ENCODE data around the gene ANO1. TPM values are rescaled to one million over a fixed set of nuclear protein-coding genes. Genes with fewer than 3 reads are reported as not detected.

ANO1 gene
- total and polyA plus RNA-seq, 2 of the 8 experiments (the other 6 are each of a cell fraction or from before 2014, with no cell fraction given) = 4.7 to 5.0 TPM

DNA sequence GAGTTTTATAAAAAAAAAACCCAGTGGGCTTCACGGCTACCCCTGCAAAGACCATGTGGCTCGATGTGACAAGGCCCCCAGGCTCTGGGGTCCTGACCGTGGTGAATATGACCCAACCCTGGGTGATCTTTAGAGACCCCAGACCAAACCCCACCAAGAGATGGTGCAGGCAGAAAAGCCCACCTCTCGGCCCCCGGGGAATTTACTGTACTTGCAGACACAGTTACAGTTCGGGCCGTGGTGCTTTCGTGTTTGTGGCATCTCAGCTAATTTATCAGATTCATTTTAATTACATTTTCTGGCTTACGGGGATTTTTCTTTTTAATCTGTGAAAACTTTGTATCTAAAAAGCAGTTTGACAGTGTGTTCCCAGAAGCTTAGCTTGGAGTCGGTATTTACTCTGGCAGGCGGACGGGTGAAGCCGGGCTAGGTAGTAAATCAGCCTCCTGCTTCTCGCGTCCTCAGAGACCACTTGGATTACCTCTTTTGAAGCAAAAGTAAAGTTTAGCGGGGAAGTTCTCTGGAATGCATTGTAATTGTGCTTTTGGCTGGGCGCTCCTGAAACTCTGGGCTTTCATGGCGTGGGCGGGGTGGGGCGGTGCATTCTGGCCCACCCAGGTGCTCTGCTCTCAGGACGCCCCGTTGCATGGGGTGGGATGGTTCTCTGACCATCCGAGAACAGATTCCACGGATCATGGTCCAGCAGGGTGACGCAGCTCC is 25.3 kb downstream of the ANO1 start:
- Histone ChIP-seq H3K14ac (ENCODE audit: insufficient read length) (no peak overlapping the region), H3K18ac (ENCODE audit: extremely low read depth, low read length) (no peak overlapping the region), H3K4ac (replicated peaks; ENCODE audit: insufficient read length, low read depth, low read length) (no peak overlapping the region), H2BK15ac (ENCODE audit: low read length) (no peak overlapping the region), H4K20me1 (replicated peaks in 1 of 2; ENCODE audit: control insufficient read depth in 1 of 2, insufficient read depth in 2 of 2, low read length in 2 of 2) (no peaks in the 10 kb centered on the region), H3K9ac (replicated peaks in 1 of 4; ENCODE audit: extremely low read depth in 1 of 4, low read depth in 3 of 4, low read length in 3 of 4) (no peak overlapping the region), H3K56ac (replicated peaks; ENCODE audit: insufficient read length, low read depth, low read length) (no peak overlapping the region), H4K8ac (ENCODE audit: extremely low read depth, insufficient read depth, low read length) (no peak overlapping the region), H2AK5ac (ENCODE audit: low read depth, low read length) (no peak overlapping the region), H3K4me3 (ENCODE audit: extremely low read depth in 1 of 4, insufficient read depth in 2 of 4, low read depth in 3 of 4, low read length in 4 of 4) (no peak overlapping the region), H3K27me3 (replicated peaks in 1 of 4; ENCODE audit: control insufficient read depth in 3 of 4, extremely low read depth in 1 of 4, insufficient read depth in 3 of 4, low read length in 3 of 4) (no peaks in the 10 kb centered on the region), H3K27ac (ENCODE audit: low read depth, low read length) (no peak overlapping the region), H3K4me1 (replicated peaks in 1 of 4; ENCODE audit: control insufficient read depth in 3 of 4, insufficient read depth in 4 of 4, low read length in 3 of 4) (peaks cover 0 to 10% (median 5%) of the 10 kb centered on the region in 4 experiments; a peak in 4 of 7 replicates), H3K4me2 (ENCODE audit: insufficient read depth in 1 of 2, low read depth in 2 of 2, low read length in 2 of 2) (no peak overlapping the region), H3K23ac (ENCODE audit: insufficient read length) (no peak overlapping the region), H2BK20ac (ENCODE audit: low read length) (no peak overlapping the region), H2BK12ac (ENCODE audit: low read depth, low read length) (no peak overlapping the region), H2BK5ac (ENCODE audit: low read depth, low read length) (no peak overlapping the region), H3K36me3 (ENCODE audit: control insufficient read depth in 2 of 4, insufficient read depth in 4 of 4, low read length in 3 of 4) (no peaks in the 10 kb centered on the region), H3K23me2 (ENCODE audit: low read depth, low read length) (0 out of 2 replicates have a peak, but pooled peaks cover 3% of the 10 kb centered on the region), H3K79me2 (ENCODE audit: control insufficient read depth in 1 of 2, insufficient read depth in 2 of 2, low read length in 2 of 2) (no peaks in the 10 kb centered on the region), H2AFZ (ENCODE audit: low read length) (no peak overlapping the region), H3K9me3 (ENCODE audit: insufficient read depth in 2 of 2, low read depth in 1 of 2, low read length in 1 of 2) (no peaks in the 10 kb centered on the region), H2BK120ac (replicated peaks; ENCODE audit: low read depth, low read length) (no peak overlapping the region), H3K79me1 (ENCODE audit: low read depth, low read length) (no peaks in the 10 kb centered on the region; the same call in 1 of the 2 replicates), H4K5ac (ENCODE audit: insufficient read length, low read depth, low read length) (no peak overlapping the region), H4K91ac (replicated peaks; ENCODE audit: insufficient read length, low read length) (no peak overlapping the region)
- TF ChIP-seq FOSL1 (IDR thresholded peaks at IDR 0.05; ENCODE audit: insufficient read depth, low read depth, low read length) (no peak), EP300 (IDR thresholded peaks at IDR 0.05; ENCODE audit: borderline replicate concordance in 1 of 2, low read depth in 2 of 2, low read length in 2 of 2) (no peak), CREB1 (IDR thresholded peaks at IDR 0.05) (no peak)
- ChIA-PET CTCF (ENCODE audit: partially characterized antibody) (interaction anchor here (1.4 to 2.8 kb wide), 2 partner anchors 16 to 25 kb away, joined by 5 to 12 read pairs; no protein-coding TSS in a partner anchor), POLR2A (ENCODE audit: partially characterized antibody) (no interaction called here)
- no peak for FAIRE-seq
- DNase-seq (ENCODE audit: low read depth in 1 of 2, low spot score in 2 of 2) = no peak
- 85% methylated on average over 25 of the region's 25 CpGs; no CpG with 5 or more reads in 1 of the 2 experiments for WGBS, 2 experiments (ENCODE audit: extremely low coverage in 1 of 2, insufficient coverage in 1 of 2, insufficient read length in 1 of 2, insufficient replicate concordance in 2 of 2, low coverage in 1 of 2, low lambda C conversion rate in 2 of 2, missing lambda C conversion rate in 1 of 2)
